Esophagus (tissue), 2 donors: ENCODE data around the gene SDR39U1. TPM values are rescaled to one million over a fixed set of nuclear protein-coding genes. Genes with fewer than 3 reads are reported as not detected.

Experiments
- H3K27ac ChIP-seq, 2 donors: one replicate each; pipeline ENCODE4 v1.5.1; 2013; ENCODE audit warnings: low read depth in 2 of 2, mild to moderate bottlenecking in 2 of 2, inconsistent platforms in 1 of 2, low read length in 1 of 2, moderate library complexity in 1 of 2
- H3K27me3 ChIP-seq, 2 donors: one replicate each; pipeline ENCODE4 v1.6.1; 2013; ENCODE audit warnings: low read length in 2 of 2, control low read depth in 1 of 2, mild to moderate bottlenecking in 1 of 2; ENCODE audit not compliant: insufficient read depth in 2 of 2, control insufficient read depth in 1 of 2
- H3K36me3 ChIP-seq, 2 donors: one replicate each; pipeline ENCODE4 v1.6.1; 2013; ENCODE audit warnings: low read length in 1 of 2; ENCODE audit not compliant: control insufficient read depth in 2 of 2, insufficient read depth in 2 of 2
- H3K4me1 ChIP-seq, 2 donors: one replicate each; pipeline ENCODE4 v1.6.1; 2013; ENCODE audit warnings: low read length in 1 of 2; ENCODE audit not compliant: control insufficient read depth in 2 of 2, insufficient read depth in 2 of 2
- H3K4me3 ChIP-seq, 2 donors: one replicate each; pipeline ENCODE4 v1.5.1; 2013; ENCODE audit warnings: low read length in 2 of 2, mild to moderate bottlenecking in 2 of 2, low read depth in 1 of 2, moderate library complexity in 1 of 2
- H3K9me3 ChIP-seq, 2 donors: one replicate each; pipeline ENCODE4 v1.6.1; 2013; ENCODE audit warnings: mild to moderate bottlenecking in 2 of 2, low read depth in 1 of 2, low read length in 1 of 2, moderate library complexity in 1 of 2; ENCODE audit not compliant: control insufficient read depth in 2 of 2, insufficient read depth in 1 of 2
- WGBS, 2 donors: extraction: QIAGEN DNeasy Blood & Tissue Kit; methylation state at CpG; one replicate each; pipeline ENCODE4 v1.1.7; 2013; 5-methylcytosine and 5-hydroxymethylcytosine counted together
- polyA plus RNA-seq, 2 donors: library from polyadenylated mRNA; stranded (reverse); fragments of 200-250 nt; gene quantifications; one replicate each; pipeline ENCODE4 v1.2.3, GENCODE V29; 2013
- donor health status: healthy with polysubstance abuse.
- donor health status: Bipolar disorder and iron deficiency.

Gene SDR39U1
- polyA plus RNA-seq, 2 donors, result 38.1 to 39.8 TPM

GRCh38 chr14:24394275-24394674 lies 48.3 kb downstream of the SDR39U1 start:
- Histone ChIP-seq H3K4me1 (peaks cover 13 to 22% of the 10 kb centered on the region in 2 donors), H3K27ac (no peak overlapping the region), H3K27me3 (no peaks in the 10 kb centered on the region), H3K9me3 (no peaks in the 10 kb centered on the region), H3K4me3 (no peak overlapping the region), H3K36me3 (no peaks in the 10 kb centered on the region)
- 30 to 45% methylated on average over 3 of the region's 3 CpGs for WGBS, 2 donors

GRCh38 chr14:24392325-24393091 lies 50.1 kb downstream of the SDR39U1 start:
- Histone ChIP-seq H3K27ac (peak overlapping the region; percentile 19 to 62), H3K4me3 (peak overlapping the region in 1 of 2 donors; percentile 24), H3K36me3 (no peaks in the 10 kb centered on the region), H3K4me1 (peaks cover 4 to 12% of the 10 kb centered on the region in 2 donors), H3K9me3 (no peaks in the 10 kb centered on the region), H3K27me3 (no peaks in the 10 kb centered on the region)
- 56 to 65% methylated on average over 8 of the region's 8 CpGs for whole genome bisulfite sequencing, 2 donors

- peak overlapping the region in 1 of 2 donors; percentile 47 for H3K27ac ChIP-seq
- no peaks in the 10 kb centered on the region for H3K9me3 ChIP-seq
- WGBS, 2 donors, result 56 to 61% methylated on average over 6 of the region's 6 CpGs
- H3K4me3 ChIP-seq, result no peak overlapping the region
- no peaks in the 10 kb centered on the region for H3K36me3 ChIP-seq
- H3K27me3 ChIP-seq, result no peaks in the 10 kb centered on the region
- peaks cover 3 to 7% of the 10 kb centered on the region in 2 donors for H3K4me1 ChIP-seq
Observed at GRCh38 chr14:24390701-24391468, 51.7 kb downstream of the SDR39U1 start.

Other genes with a start within 250 kb of the SDR39U1 start
- gene TM9SF1, start 247.3 kb downstream of the SDR39U1 start, polyA plus RNA-seq, result 10 to 100 TPM; 10.0 to 25.8 TPM
- gene TSSK4, start 237.1 kb downstream of the SDR39U1 start, polyA plus RNA-seq, result under 1 TPM in 1 of 2 donors, not detected in 1; 0.10 TPM
- 10 to 100 TPM; 37.0 to 65.7 TPM for gene CHMP4A, start 229.3 kb downstream of the SDR39U1 start, polyA plus RNA-seq
- gene MDP1, start 226.7 kb downstream of the SDR39U1 start, polyA plus RNA-seq, result 10 to 100 TPM; 12.1 to 12.8 TPM
- gene NEDD8, start 210.4 kb downstream of the SDR39U1 start, polyA plus RNA-seq, result 100 to 1,000 TPM; 116 to 220 TPM
- gene GMPR2, start 209.8 kb downstream of the SDR39U1 start, polyA plus RNA-seq, result 10 to 100 TPM; 24.5 to 35.0 TPM
- gene TINF2, start 200.2 kb downstream of the SDR39U1 start, polyA plus RNA-seq, result 10 to 100 TPM; 49.2 to 49.8 TPM
- 100 to 1,000 TPM; 609 to 890 TPM for gene TGM1, start 179.6 kb downstream of the SDR39U1 start, polyA plus RNA-seq
- 100 to 1,000 TPM; 117 to 135 TPM for gene RABGGTA, start 171.2 kb downstream of the SDR39U1 start, polyA plus RNA-seq
- gene DHRS1, start 143.0 kb downstream of the SDR39U1 start, polyA plus RNA-seq, result 10 to 100 TPM; 92.6 to 97.6 TPM
- 10 to 100 TPM in 1 of 2 donors, 1 to 10 TPM in 1; 9.3 to 10.8 TPM for gene NOP9, start 142.9 kb downstream of the SDR39U1 start, polyA plus RNA-seq
- 10 to 100 TPM; 24.3 TPM for gene CIDEB, start 134.8 kb downstream of the SDR39U1 start, polyA plus RNA-seq
- gene LTB4R2, start 132.6 kb downstream of the SDR39U1 start, polyA plus RNA-seq, result 10 to 100 TPM; 11.6 to 30.4 TPM
- 10 to 100 TPM; 63.3 to 73.6 TPM for gene LTB4R, start 131.3 kb downstream of the SDR39U1 start, polyA plus RNA-seq
- 10 to 100 TPM; 10.2 to 23.3 TPM for gene ADCY4, start 107.7 kb downstream of the SDR39U1 start, polyA plus RNA-seq
- 10 to 100 TPM; 13.3 to 14.4 TPM for gene RIPK3, start 102.8 kb downstream of the SDR39U1 start, polyA plus RNA-seq
- gene NFATC4, start 74.6 kb downstream of the SDR39U1 start, polyA plus RNA-seq, result 10 to 100 TPM; 20.9 to 25.6 TPM
- gene NYNRIN, start 43.8 kb downstream of the SDR39U1 start, polyA plus RNA-seq, result 1 to 10 TPM; 4.8 to 5.6 TPM
- gene CBLN3, start 13.1 kb downstream of the SDR39U1 start, polyA plus RNA-seq, result under 1 TPM; 0.75 to 0.86 TPM
- gene KHNYN, start 12.8 kb downstream of the SDR39U1 start, polyA plus RNA-seq, result 10 to 100 TPM; 20.8 to 24.4 TPM
- under 1 TPM in 1 of 2 donors, not detected in 1; 0.35 TPM for gene CMA1, start 65.5 kb upstream of the SDR39U1 start, polyA plus RNA-seq
- 1 to 10 TPM in 1 of 2 donors, under 1 TPM in 1; 0.14 to 1.4 TPM for gene CTSG, start 133.5 kb upstream of the SDR39U1 start, polyA plus RNA-seq
- gene GZMH, start 166.9 kb upstream of the SDR39U1 start, polyA plus RNA-seq, result 1 to 10 TPM; 1.2 to 1.9 TPM
- 1 to 10 TPM; 3.0 to 3.2 TPM for gene GZMB, start 191.4 kb upstream of the SDR39U1 start, polyA plus RNA-seq